Cardiac muscle cell (in vitro differentiated cells and primary cell): Measurements from ENCODE around the gene TNFRSF6B. TPM values are rescaled to one million over a fixed set of nuclear protein-coding genes. Genes with fewer than 3 reads are reported as not detected.

Source experiments
- DNase-seq, 2 donors: peaks; one replicate each; pipeline versions ENCODE4 v3.0.0 to v3.0.0-alpha.2; 2010 to 2017; ENCODE audit warnings: low read depth in 1 of 2, low spot score in 1 of 2
- H3K27ac ChIP-seq: fragments of 200-600 bp; sonication (generic); 2 replicates; pipeline ENCODE4 v1.5.1; 2016
- H3K27me3 ChIP-seq: fragments of 200-600 bp; sonication (generic); 2 replicates; pipeline ENCODE4 v1.6.0; 2016; ENCODE audit warnings: control low read depth
- H3K36me3 ChIP-seq: fragments of 200-600 bp; sonication (generic); 2 replicates; pipeline ENCODE4 v1.5.1; 2016; ENCODE audit warnings: control low read depth
- H3K4me1 ChIP-seq: fragments of 200-600 bp; sonication (generic); 2 replicates; pipeline ENCODE4 v1.8.1; 2017; ENCODE audit warnings: low read depth, mild to moderate bottlenecking, mixed run types
- H3K4me3 ChIP-seq: fragments of 200-600 bp; sonication (generic); 2 replicates; pipeline ENCODE4 v1.5.1; 2016; ENCODE audit warnings: mild to moderate bottlenecking
- H3K9me3 ChIP-seq: fragments of 200-600 bp; sonication (generic); 2 replicates; pipeline ENCODE4 v1.5.1; 2017; ENCODE audit warnings: low read depth, mild to moderate bottlenecking, control low read depth
- CTCF ChIP-seq: IDR thresholded peaks from 2 replicates; pipeline ENCODE4 v1.5.1; 2012; ENCODE audit warnings: low read depth, mild to moderate bottlenecking, low read length
- polyA plus RNA-seq: library from polyadenylated mRNA; unstranded; fragments of >200 nt; fragmentation: Nextera tagmentation; extraction: Ambion mirVana; gene quantifications from 2 replicates; pipeline ENCODE4 v1.2.1, GENCODE V29; 2016
- total RNA-seq: library from RNA; depleted of rRNA; stranded (reverse); fragments of >200 nt; gene quantifications from 2 replicates; pipeline ENCODE4 v1.2.3, GENCODE V29; 2016

TNFRSF6B gene
- total and polyA plus RNA-seq, 2 experiments from 2014 or later = 4.9 to 10.3 TPM

- Histone ChIP-seq H3K4me3 (no peak overlapping the region), H3K27ac (no peak overlapping the region), H3K4me1 (peaks cover 6% of the 10 kb centered on the region), H3K9me3 (no peaks in the 10 kb centered on the region), H3K36me3 (peaks cover 4% of the 10 kb centered on the region), H3K27me3 (no peaks in the 10 kb centered on the region)
- DNase-seq = no peak
- no peak for TF ChIP-seq CTCF
Measured at GRCh38 chr20:63699466-63700198, 3.2 kb downstream of the TNFRSF6B start.

GRCh38 chr20:63700199-63701050 lies 4.0 kb downstream of the TNFRSF6B start:
- Histone ChIP-seq H3K36me3 (peaks cover 10% of the 10 kb centered on the region), H3K27me3 (no peaks in the 10 kb centered on the region), H3K9me3 (no peaks in the 10 kb centered on the region), H3K27ac (no peak overlapping the region), H3K4me3 (no peak overlapping the region), H3K4me1 (peaks cover 6% of the 10 kb centered on the region)
- no peak for DNase-seq
- no peak for TF ChIP-seq CTCF

- peaks cover 15% of the 10 kb centered on the region for H3K36me3 ChIP-seq
Measured at GRCh38 chr20:63701051-63701328, 4.5 kb downstream of the TNFRSF6B start.

GRCh38 chr20:63701329-63702035 lies 5.0 kb downstream of the TNFRSF6B start:
- no peak for TF ChIP-seq CTCF
- DNase-seq = no peak
- peaks cover 7% of the 10 kb centered on the region for H3K4me1 ChIP-seq
- H3K27me3 ChIP-seq = no peaks in the 10 kb centered on the region
- peaks cover 18% of the 10 kb centered on the region for H3K36me3 ChIP-seq
- H3K27ac ChIP-seq = no peak overlapping the region
- no peaks in the 10 kb centered on the region for H3K9me3 ChIP-seq
- no peak overlapping the region for H3K4me3 ChIP-seq

More at GRCh38 chr20:63701051-63701328, 4.5 kb downstream of the TNFRSF6B start:
- H3K27ac ChIP-seq = no peak overlapping the region
- H3K4me3 ChIP-seq = no peak overlapping the region
- H3K4me1 ChIP-seq = peaks cover 6% of the 10 kb centered on the region
- DNase-seq = no peak
- H3K9me3 ChIP-seq = no peaks in the 10 kb centered on the region
- no peaks in the 10 kb centered on the region for H3K27me3 ChIP-seq
- no peak for TF ChIP-seq CTCF

- H3K4me3 ChIP-seq = no peak overlapping the region
- H3K4me1 ChIP-seq = peaks cover 5% of the 10 kb centered on the region
- no peaks in the 10 kb centered on the region for H3K27me3 ChIP-seq
- no peak for TF ChIP-seq CTCF
- H3K9me3 ChIP-seq = no peaks in the 10 kb centered on the region
- peaks cover 18% of the 10 kb centered on the region for H3K36me3 ChIP-seq
- no peak for DNase-seq
- no peak overlapping the region for H3K27ac ChIP-seq
Measured at GRCh38 chr20:63702036-63702665, 5.7 kb downstream of the TNFRSF6B start.
